ENCODE measurements around the gene PDE11A.

- TF ChIP-seq CTCF (IDR thresholded peaks at IDR 0.05) (no peak), POLR2A (IDR thresholded peaks at IDR 0.05) (no peak), EP300 (IDR thresholded peaks at IDR 0.05) (no peak)
Measured at GRCh38 chr2:177812713-177813396, 259.7 kb downstream of the PDE11A start.
